Mucosa of descending colon (tissue), 3 donors: Measurements from ENCODE around the gene WDR17. TPM values are rescaled to one million over a fixed set of nuclear protein-coding genes. Genes with fewer than 3 reads are reported as not detected.
A peak's percentile ranks its signal among the peaks of the same experiment; 100 is the strongest.

Experiments
- ATAC-seq: fragments of 200-7000 bp; cut with Tn5 transposase; one replicate; pipeline ENCODE4 v1.9.1; 2020; ENCODE audit warnings: mild to moderate bottlenecking, moderate library complexity
- DNase-seq, 3 donors: peaks; one replicate each; pipeline ENCODE4 v3.0.0-alpha.2; 2020
- H3K36me3 ChIP-seq: fragments of 200-600 bp; one replicate; pipeline ENCODE4 v1.8.0; 2021; ENCODE audit warnings: low read depth, mild to moderate bottlenecking
- H3K4me1 ChIP-seq: fragments of 200-600 bp; one replicate; pipeline ENCODE4 v1.8.0; 2021; ENCODE audit warnings: low read depth, mild to moderate bottlenecking
- H3K4me3 ChIP-seq: fragments of 200-600 bp; one replicate; pipeline ENCODE4 v1.8.0; 2021; ENCODE audit warnings: mild to moderate bottlenecking
- H3K9me3 ChIP-seq: fragments of 200-600 bp; one replicate; pipeline ENCODE4 v1.8.0; 2021; ENCODE audit warnings: mild to moderate bottlenecking
- CTCF ChIP-seq: fragments of 200-600 bp; IDR thresholded peaks from one replicate; pipeline ENCODE4 v1.8.0; 2022; ENCODE audit warnings: antibody characterized with exemption, mild to moderate bottlenecking
- intact Hi-C, 2 donors: fragments of 100-400 bp; cut with DNase I in 1 of 2; cut with micrococcal nuclease in 1 of 2; formaldehyde crosslinking; loops; one replicate each; pipeline versions ENCODE4 v1.11.0 to v1.11.1; 2022; cut with DNase I, micrococcal nuclease
- total RNA-seq, 3 donors: library from RNA; stranded (reverse); fragmentation: NEBNext Ultra II Directional in 2 of 3; extraction: Animal tissue kit (Norgen Biotek cat#: 25700) in 2 of 3; gene quantifications; one replicate each; pipeline versions ENCODE4 v1.2.1 to v1.2.4, GENCODE V29; 2021 to 2023
- donor health status: DM: no; HTN: no; CAD: no; lungs with moderate emphysema.
- donor health status: DM: no; HTN: no; CAD: no.
- donor health status: DM: no; HTN: yes; CAD: no.

The WDR17 gene
- total RNA-seq, 3 donors from 2014 or later = 1.8 to 4.9 (median 2.4) TPM

GRCh38 chr4:176090115-176090514 is 24.5 kb downstream of the WDR17 start:
- no peak for TF ChIP-seq CTCF
- Histone ChIP-seq H3K36me3 (no peaks in the 10 kb centered on the region), H3K4me3 (no peak overlapping the region), H3K9me3 (no peaks in the 10 kb centered on the region), H3K4me1 (no peaks in the 10 kb centered on the region)
- ATAC-seq = no peak
- DNase-seq = no peak
- intact Hi-C loops = no loop called here

- no peak overlapping the region for H3K4me3 ChIP-seq
- no peaks in the 10 kb centered on the region for H3K4me1 ChIP-seq
- H3K9me3 ChIP-seq = no peaks in the 10 kb centered on the region
- no peak for TF ChIP-seq CTCF
- no peak for ATAC-seq
- DNase-seq = no peak
- intact Hi-C loops = no loop called here
- H3K36me3 ChIP-seq = no peaks in the 10 kb centered on the region
These were observed 33.7 kb downstream of the WDR17 start for GRCh38 chr4:176099314-176099713.

GRCh38 chr4:176102414-176103063 is 36.9 kb downstream of the WDR17 start:
- H3K4me1 ChIP-seq = no peaks in the 10 kb centered on the region
- no peak for TF ChIP-seq CTCF
- no peak overlapping the region for H3K4me3 ChIP-seq
- no peaks in the 10 kb centered on the region for H3K36me3 ChIP-seq
- no peak for DNase-seq
- H3K9me3 ChIP-seq = no peaks in the 10 kb centered on the region
- no peak for ATAC-seq
- intact Hi-C loops = no loop called here

GRCh38 chr4:176107695-176108094 is 42.1 kb downstream of the WDR17 start:
- DNase-seq (no peak), ATAC-seq (no peak)
- Histone ChIP-seq H3K9me3 (no peaks in the 10 kb centered on the region), H3K36me3 (no peaks in the 10 kb centered on the region), H3K4me1 (no peaks in the 10 kb centered on the region), H3K4me3 (no peak overlapping the region)
- intact Hi-C loops = no loop called here
- TF ChIP-seq CTCF = no peak

DNA sequence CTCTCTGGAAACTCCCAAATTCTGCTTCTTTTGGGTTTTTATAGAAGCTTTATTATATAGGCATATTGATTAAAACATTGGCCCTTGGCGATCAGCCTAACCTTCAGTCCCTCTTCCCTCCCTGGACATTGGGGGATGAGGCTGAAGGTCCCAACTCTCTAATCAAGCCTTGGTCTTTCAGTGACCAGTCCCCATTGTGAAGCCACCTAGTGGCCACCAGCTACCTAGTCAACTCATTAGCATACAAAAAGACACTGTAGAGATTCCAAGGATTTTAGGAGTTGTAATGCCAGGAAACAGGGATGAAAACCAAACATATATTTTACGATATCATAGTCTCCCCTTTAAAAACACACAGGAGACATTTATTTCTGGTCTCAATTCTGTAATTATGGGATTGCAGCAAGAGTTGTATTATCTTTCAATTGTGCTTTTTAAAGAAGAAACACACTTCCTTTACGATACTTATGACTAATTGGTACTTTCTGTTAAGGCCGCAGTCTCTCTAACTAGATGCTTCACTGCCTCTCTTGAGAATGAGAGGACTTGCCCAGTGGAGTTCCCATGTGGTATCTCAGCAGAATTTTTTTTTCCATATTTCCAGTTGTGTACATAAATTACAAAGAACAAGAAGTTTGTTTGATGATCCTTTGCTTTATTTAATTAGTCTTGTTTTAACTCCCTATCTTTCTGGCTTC is 58.2 kb downstream of the WDR17 start:
- Histone ChIP-seq H3K36me3 (no peaks in the 10 kb centered on the region), H3K4me3 (no peak overlapping the region), H3K4me1 (no peaks in the 10 kb centered on the region), H3K9me3 (no peaks in the 10 kb centered on the region)
- peak in 1 of 3 donors; percentile 30 for DNase-seq
- ATAC-seq = peak; percentile 43
- intact Hi-C loops = no loop called here
- no peak for TF ChIP-seq CTCF
